Endothelial cell of umbilical vein (primary cell): Measurements from ENCODE around the gene SPG7. TPM values are rescaled to one million over a fixed set of nuclear protein-coding genes. Genes with fewer than 3 reads are reported as not detected.

Experiments used
- BruUV-seq: library from RNA; stranded (reverse); fragments of 400-500 nt; replicated peaks from 2 replicates; lab custom pipeline; 2021; lab: Mats Ljungman, UMichigan
- CTCF ChIA-PET: fragments of 300-600, 350-600 bp; sonication (Branson Sonifier 250); formaldehyde crosslinking; loops from one replicate; lab custom pipeline; 2021; ENCODE audit warnings: antibody characterized with exemption, inconsistent platforms; lab: Charles Lee
- POLR2A ChIA-PET: fragments of 300-600, 350-600 bp; sonication (Branson Sonifier 250); formaldehyde crosslinking; loops from one replicate; lab custom pipeline; 2021; ENCODE audit warnings: antibody characterized with exemption, inconsistent platforms; lab: Charles Lee
- DNase-seq: peaks from one replicate; pipeline ENCODE4 v3.0.0-alpha.2; 2011; ENCODE audit warnings: low read depth, low spot score
- FAIRE-seq: peaks from 2 replicates; lab custom pipeline; 2011; peaks lifted over from hg19 to GRCh38; lab: Jason Lieb, UNC
- H2AFZ ChIP-seq: 2 replicates; pipeline ENCODE4 v1.6.0; 2012; ENCODE audit warnings: low read depth, low read length, control low read depth, inconsistent platforms
- H3K27ac ChIP-seq: 2 replicates; pipeline ENCODE4 v1.5.1; 2011; ENCODE audit warnings: low read depth, mild to moderate bottlenecking, control low read depth, low read length, moderate library complexity; ENCODE audit not compliant: insufficient read depth
- H3K27me3 ChIP-seq, 2 experiments: 2 replicates each; pipeline versions ENCODE4 v1.6.0 to v1.6.1; 2011; ENCODE audit warnings: low read length in 2 of 2, mixed read lengths in 1 of 2; ENCODE audit not compliant: control insufficient read depth in 2 of 2, insufficient read depth in 2 of 2
- H3K36me3 ChIP-seq, 2 experiments: 2 replicates in 1 of 2; 3 replicates in 1 of 2; pipeline ENCODE4 v1.5.1; 2011; ENCODE audit warnings: low read length in 2 of 2, mild to moderate bottlenecking in 1 of 2, moderate library complexity in 1 of 2; ENCODE audit not compliant: control insufficient read depth in 2 of 2, insufficient read depth in 2 of 2; ENCODE audit errors: extremely low read depth in 1 of 2
- H3K4me1 ChIP-seq: 3 replicates; pipeline ENCODE4 v1.5.1; 2011; ENCODE audit warnings: mild to moderate bottlenecking, low read length; ENCODE audit not compliant: control insufficient read depth, insufficient read depth; ENCODE audit errors: extremely low read depth
- H3K4me2 ChIP-seq: 2 replicates; pipeline ENCODE4 v1.6.1; 2011; ENCODE audit warnings: low read length, control low read depth, mixed read lengths; ENCODE audit not compliant: insufficient read depth
- H3K4me3 ChIP-seq, 3 experiments: fragments of 200-600 bp in 1 of 3; sonication (generic), shearing (Covaris generic) in 1 of 3; replicated peaks in 1 of 3; 2 replicates each; pipeline ENCODE4 v1.5.1; 2011 to 2016; ENCODE audit warnings: control low read depth in 3 of 3, low read length in 3 of 3, mild to moderate bottlenecking in 2 of 3, inconsistent platforms in 1 of 3, low read depth in 1 of 3, moderate library complexity in 1 of 3; ENCODE audit not compliant: insufficient read depth in 1 of 3
- H3K79me2 ChIP-seq: 2 replicates; pipeline ENCODE4 v1.6.0; 2012; ENCODE audit warnings: low read length, inconsistent platforms; ENCODE audit not compliant: control insufficient read depth, insufficient read depth
- H3K9ac ChIP-seq: replicated peaks from 2 replicates; pipeline ENCODE3; 2011; ENCODE audit warnings: low read length, control low read depth; ENCODE audit not compliant: insufficient read depth; ENCODE audit errors: extremely low read depth
- H3K9me1 ChIP-seq: replicated peaks from 3 replicates; pipeline ENCODE4 v1.6.0; 2011; ENCODE audit warnings: mild to moderate bottlenecking, low read length; ENCODE audit not compliant: control insufficient read depth, insufficient read depth; ENCODE audit errors: extremely low read depth
- H3K9me3 ChIP-seq: replicated peaks from 2 replicates; pipeline ENCODE4 v1.5.1; 2012; ENCODE audit warnings: low read length, inconsistent platforms; ENCODE audit not compliant: control insufficient read depth, insufficient read depth
- H4K20me1 ChIP-seq: replicated peaks from 2 replicates; pipeline ENCODE3; 2011; ENCODE audit warnings: mild to moderate bottlenecking, low read length; ENCODE audit not compliant: control insufficient read depth, insufficient read depth; ENCODE audit errors: extremely low read depth
- EZH2 ChIP-seq: IDR thresholded peaks from 2 replicates; pipeline ENCODE4 v1.6.1; 2012; ENCODE audit warnings: borderline replicate concordance, low read depth, mild to moderate bottlenecking, moderate library complexity, low read length, inconsistent platforms; ENCODE audit not compliant: severe bottlenecking
- FOS ChIP-seq: IDR thresholded peaks from 2 replicates; pipeline ENCODE4 v1.6.1; 2011; ENCODE audit warnings: mild to moderate bottlenecking, low read length, moderate library complexity, borderline replicate concordance; ENCODE audit not compliant: insufficient read depth
- GATA2 ChIP-seq: IDR thresholded peaks from 2 replicates; pipeline ENCODE4 v1.7.0; 2011; ENCODE audit warnings: low read depth, mild to moderate bottlenecking, moderate library complexity, mixed read lengths, low read length; ENCODE audit not compliant: insufficient read length, insufficient read depth
- JUN ChIP-seq: IDR thresholded peaks from 2 replicates; pipeline ENCODE4 v1.6.1; 2011; ENCODE audit warnings: borderline replicate concordance, low read depth; ENCODE audit not compliant: insufficient read length, insufficient read depth
- MYC ChIP-seq: IDR thresholded peaks from one replicate; pipeline ENCODE4 v1.6.1; 2011; ENCODE audit warnings: mild to moderate bottlenecking, low read depth, low read length
- POLR2A ChIP-seq: IDR thresholded peaks from 2 replicates; pipeline ENCODE4 v1.6.1; 2012; ENCODE audit warnings: low read depth, mild to moderate bottlenecking, control low read depth, low read length
- POLR2AphosphoS5 ChIP-seq: IDR thresholded peaks from 2 replicates; pipeline ENCODE4 v1.6.1; 2012; ENCODE audit warnings: low read depth, mild to moderate bottlenecking, control low read depth, low read length, moderate library complexity; ENCODE audit not compliant: insufficient read depth
- dilution Hi-C: fragments of 300-500 bp; cut with MboI; formaldehyde crosslinking; loops from one replicate; pipeline ENCODE4 v1.15.0; 2019; ENCODE audit warnings: low sequenced_read_pairs; ENCODE audit not compliant: extremely low pct_ligation_motif_present
- intact Hi-C: fragments of 100-400 bp; cut with micrococcal nuclease; formaldehyde crosslinking; loops from one replicate; pipeline ENCODE4 v1.10.0; 2022
- polyA plus RNA-seq, 4 experiments: library from polyadenylated mRNA; depleted of rRNA in 3 of 4; stranded (reverse) in 3 of 4; unstranded in 1 of 4; fragments of >200 nt; gene quantifications; 2 replicates each; pipeline versions ENCODE4 v1.2.1 to v1.2.3, GENCODE V29; 2011 to 2012; ENCODE audit warnings: missing spikeins in 1 of 4
- total RNA-seq: library from RNA; stranded (reverse); gene quantifications from 2 replicates; pipeline ENCODE4 v1.2.3, GENCODE V29; 2021
- TF ChIP-seq, protein P1 (sequence below): IDR thresholded peaks from 2 replicates; pipeline ENCODE4 v1.6.1; 2011; ENCODE audit not compliant: insufficient read depth, insufficient read length
- TF ChIP-seq, protein P2 (sequence below), 2 donors: IDR thresholded peaks; 1 replicate in 1 of 2; 2 replicates in 1 of 2; pipeline ENCODE4 v1.5.1; 2011; ENCODE audit warnings: low read length in 2 of 2, mild to moderate bottlenecking in 2 of 2, moderate library complexity in 2 of 2, control low read depth in 1 of 2, inconsistent platforms in 1 of 2, low read depth in 1 of 2; ENCODE audit not compliant: insufficient read depth in 1 of 2; ENCODE audit errors: extremely low read depth in 1 of 2

SPG7 gene
- total and polyA plus RNA-seq, 2 donors (not counting 3 experiments of a cell fraction or from before 2014, with no cell fraction given) = 90.2 to 146 TPM

DNA sequence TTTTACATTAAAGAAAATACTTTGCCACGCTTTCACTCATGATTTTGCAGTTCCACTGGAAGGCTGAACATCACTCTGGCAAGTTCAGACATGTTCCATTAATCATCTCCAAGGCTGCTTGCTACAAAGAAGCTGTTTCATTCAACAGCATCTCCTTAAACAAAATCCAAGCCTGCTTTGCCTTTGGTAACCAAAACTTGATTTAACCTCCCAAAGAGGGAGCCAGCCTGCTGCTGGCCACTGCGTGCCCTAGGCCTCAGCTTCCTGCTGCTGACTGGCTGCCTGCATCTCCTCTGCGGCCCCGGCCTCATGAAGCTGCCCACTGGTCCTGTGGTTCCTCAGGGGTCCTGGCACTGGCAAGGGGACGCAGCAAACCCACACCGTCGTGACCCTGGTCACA, 49.7 kb upstream of the SPG7 start:
- intact Hi-C loops (no loop called here), dilution Hi-C loops (no loop called here)
- no peak overlapping the region for H3K4me2 ChIP-seq
- no peak overlapping the region for H2AFZ ChIP-seq
- no TSS peak for BruUV-seq
- no peak for TF ChIP-seq GATA2
- TF ChIP-seq FOS = no peak
- TF ChIP-seq JUN = no peak
- TF ChIP-seq EZH2 = no peak
- TF ChIP-seq, protein P1, sequence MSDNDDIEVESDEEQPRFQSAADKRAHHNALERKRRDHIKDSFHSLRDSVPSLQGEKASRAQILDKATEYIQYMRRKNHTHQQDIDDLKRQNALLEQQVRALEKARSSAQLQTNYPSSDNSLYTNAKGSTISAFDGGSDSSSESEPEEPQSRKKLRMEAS = no peak
- no peak for TF ChIP-seq POLR2A
- no peak for TF ChIP-seq POLR2AphosphoS5
- TF ChIP-seq MYC = no peak
- TF ChIP-seq, protein P2, sequence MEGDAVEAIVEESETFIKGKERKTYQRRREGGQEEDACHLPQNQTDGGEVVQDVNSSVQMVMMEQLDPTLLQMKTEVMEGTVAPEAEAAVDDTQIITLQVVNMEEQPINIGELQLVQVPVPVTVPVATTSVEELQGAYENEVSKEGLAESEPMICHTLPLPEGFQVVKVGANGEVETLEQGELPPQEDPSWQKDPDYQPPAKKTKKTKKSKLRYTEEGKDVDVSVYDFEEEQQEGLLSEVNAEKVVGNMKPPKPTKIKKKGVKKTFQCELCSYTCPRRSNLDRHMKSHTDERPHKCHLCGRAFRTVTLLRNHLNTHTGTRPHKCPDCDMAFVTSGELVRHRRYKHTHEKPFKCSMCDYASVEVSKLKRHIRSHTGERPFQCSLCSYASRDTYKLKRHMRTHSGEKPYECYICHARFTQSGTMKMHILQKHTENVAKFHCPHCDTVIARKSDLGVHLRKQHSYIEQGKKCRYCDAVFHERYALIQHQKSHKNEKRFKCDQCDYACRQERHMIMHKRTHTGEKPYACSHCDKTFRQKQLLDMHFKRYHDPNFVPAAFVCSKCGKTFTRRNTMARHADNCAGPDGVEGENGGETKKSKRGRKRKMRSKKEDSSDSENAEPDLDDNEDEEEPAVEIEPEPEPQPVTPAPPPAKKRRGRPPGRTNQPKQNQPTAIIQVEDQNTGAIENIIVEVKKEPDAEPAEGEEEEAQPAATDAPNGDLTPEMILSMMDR (IDR thresholded peaks at IDR 0.05; ENCODE audit: extremely low read depth in 1 of 2, insufficient read depth in 1 of 2, low read depth in 1 of 2, low read length in 2 of 2) = no peak
- H3K79me2 ChIP-seq = peaks cover 86% of the 10 kb centered on the region
- no peak for DNase-seq
- H3K36me3 ChIP-seq = no peaks in the 10 kb centered on the region
- H3K4me1 ChIP-seq = peaks cover 20% of the 10 kb centered on the region
- POLR2A ChIA-PET = no interaction called here
- CTCF ChIA-PET = interaction anchor here (1.0 to 2.6 kb wide), 6 partner anchors 9 to 99 kb away, joined by 3 to 8 read pairs (median 3); no protein-coding TSS in a partner anchor
- no peak overlapping the region for H3K4me3 ChIP-seq
- no peak overlapping the region for H3K9ac ChIP-seq
- H3K27me3 ChIP-seq = no peaks in the 10 kb centered on the region
- no peaks in the 10 kb centered on the region for H4K20me1 ChIP-seq
- no peaks in the 10 kb centered on the region for H3K9me1 ChIP-seq
- no peaks in the 10 kb centered on the region for H3K9me3 ChIP-seq
- H3K27ac ChIP-seq = peak overlapping the region; percentile 8
- FAIRE-seq = peak; percentile 18
